Activated CD4-positive, CD25-positive, alpha-beta regulatory T cell treated with anti-CD3 and anti-CD28 coated beads, Interleukin-2, amount 50 U/mL, for 72 hours (primary cell): ENCODE data around the gene CNIH3.

Experiments
- DNase-seq: peaks from one replicate; pipeline ENCODE4 v3.0.0; 2021

CNIH3 gene

GRCh38 chr1:224749916-224750315, 133.8 kb downstream of the CNIH3 start:
- DNase-seq: no peak

GRCh38 chr1:224751624-224752311, 135.7 kb downstream of the CNIH3 start:
- no peak for DNase-seq

GRCh38 chr1:224753491-224753890, 137.4 kb downstream of the CNIH3 start:
- no peak for DNase-seq

GRCh38 chr1:224755586-224755985, 139.5 kb downstream of the CNIH3 start:
- DNase-seq: no peak

- DNase-seq: no peak
These were observed 141.4 kb downstream of the CNIH3 start for GRCh38 chr1:224757508-224757907.

- DNase-seq: no peak
These were observed 143.0 kb downstream of the CNIH3 start for GRCh38 chr1:224759135-224759534.

GRCh38 chr1:224759681-224760091, 143.6 kb downstream of the CNIH3 start:
- DNase-seq: no peak

- DNase-seq: no peak
These were observed 144.0 kb downstream of the CNIH3 start for GRCh38 chr1:224760163-224760562.

- no peak for DNase-seq
These were observed 145.1 kb downstream of the CNIH3 start for GRCh38 chr1:224761245-224761644.

- no peak for DNase-seq
These were observed 145.9 kb downstream of the CNIH3 start for GRCh38 chr1:224762046-224762445.

- no peak for DNase-seq
These were observed 146.6 kb downstream of the CNIH3 start for GRCh38 chr1:224762701-224763100.

GRCh38 chr1:224763126-224763775, 147.1 kb downstream of the CNIH3 start:
- no peak for DNase-seq

GRCh38 chr1:224766266-224766665, 150.1 kb downstream of the CNIH3 start:
- DNase-seq: no peak

GRCh38 chr1:224767031-224767430, 150.9 kb downstream of the CNIH3 start:
- no peak for DNase-seq

- no peak for DNase-seq
These were observed 151.6 kb downstream of the CNIH3 start for GRCh38 chr1:224767676-224768075.

- no peak for DNase-seq
These were observed 152.9 kb downstream of the CNIH3 start for GRCh38 chr1:224768971-224769370.

- DNase-seq: no peak
These were observed 153.6 kb downstream of the CNIH3 start for GRCh38 chr1:224769452-224770335.

- no peak for DNase-seq
These were observed 154.2 kb downstream of the CNIH3 start for GRCh38 chr1:224770336-224770693.

GRCh38 chr1:224773646-224774045, 157.5 kb downstream of the CNIH3 start:
- DNase-seq: no peak

GRCh38 chr1:224774378-224774777, 158.3 kb downstream of the CNIH3 start:
- no peak for DNase-seq

GRCh38 chr1:224777180-224777579, 161.1 kb downstream of the CNIH3 start:
- DNase-seq: no peak

- no peak for DNase-seq
These were observed 163.4 kb downstream of the CNIH3 start for GRCh38 chr1:224779536-224779935.

GRCh38 chr1:224780736-224781135, 164.6 kb downstream of the CNIH3 start:
- DNase-seq: no peak

- no peak for DNase-seq
These were observed 165.7 kb downstream of the CNIH3 start for GRCh38 chr1:224781800-224782199.
